HG03457 (cell line): ENCODE data around the gene CTTNBP2.

ENCODE experiments used
- ATAC-seq: cut with Tn5 transposase; IDR thresholded peaks from one replicate; pipeline ENCODE4 v1.9.1; 2021; ENCODE audit warnings: moderate number of reproducible peaks; ENCODE audit not compliant: unreplicated experiment

The CTTNBP2 gene

DNA sequence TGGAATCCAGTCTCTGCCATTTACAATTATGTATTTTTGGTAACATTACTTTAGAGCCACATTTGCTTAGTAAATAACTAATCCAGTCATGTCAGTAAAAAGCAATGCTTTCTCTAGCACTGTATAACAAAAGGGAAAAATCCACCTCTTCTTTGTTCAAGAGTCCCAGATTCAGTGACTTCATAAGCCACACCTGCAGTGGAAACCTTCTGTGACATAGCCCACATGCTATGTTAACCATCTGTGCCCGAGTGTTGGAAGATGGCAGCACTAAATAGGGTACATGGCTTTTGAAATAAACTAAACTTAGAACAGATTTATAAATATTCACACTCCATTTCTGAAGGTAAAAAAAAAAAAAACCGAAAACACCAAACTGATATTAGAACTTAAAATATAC, 83.0 kb downstream of the CTTNBP2 start:
- no peak for ATAC-seq

DNA sequence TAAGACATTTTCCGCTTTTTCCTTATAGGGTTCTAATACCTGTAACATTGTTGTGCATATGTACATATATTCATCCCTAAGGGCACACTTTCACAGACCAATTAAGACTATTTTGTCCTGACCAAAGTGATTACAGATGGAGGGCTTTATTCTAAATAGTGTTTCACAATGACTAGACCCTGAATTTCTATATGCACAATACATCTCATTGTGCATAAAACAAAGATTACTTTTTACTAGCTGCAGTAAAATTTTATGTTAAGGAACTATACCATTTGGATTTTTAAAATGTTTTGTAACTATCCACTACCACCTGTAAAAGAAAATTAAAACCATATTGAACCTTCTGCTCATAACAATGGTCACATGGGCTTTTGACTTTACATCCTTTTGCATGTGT, 87.8 kb downstream of the CTTNBP2 start:
- ATAC-seq: no peak

DNA sequence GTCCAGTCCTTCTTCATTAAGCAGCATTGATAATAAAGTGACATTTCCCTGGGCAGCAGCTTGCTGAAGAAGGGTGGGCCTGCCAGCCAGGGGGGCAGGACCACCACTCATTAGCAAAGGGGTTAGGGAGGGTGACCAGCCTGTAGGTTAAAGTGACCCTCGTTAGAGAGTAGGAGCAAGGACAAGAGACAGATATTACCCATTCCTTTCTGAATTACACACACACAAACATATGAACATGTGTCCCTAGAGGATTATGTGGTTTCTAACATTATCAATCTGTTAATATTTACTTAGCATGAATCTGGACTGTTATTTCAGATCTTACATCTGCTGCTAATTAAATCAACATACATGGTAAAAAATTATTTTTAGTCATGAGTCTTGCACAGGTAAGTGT, 88.9 kb downstream of the CTTNBP2 start:
- no peak for ATAC-seq

DNA sequence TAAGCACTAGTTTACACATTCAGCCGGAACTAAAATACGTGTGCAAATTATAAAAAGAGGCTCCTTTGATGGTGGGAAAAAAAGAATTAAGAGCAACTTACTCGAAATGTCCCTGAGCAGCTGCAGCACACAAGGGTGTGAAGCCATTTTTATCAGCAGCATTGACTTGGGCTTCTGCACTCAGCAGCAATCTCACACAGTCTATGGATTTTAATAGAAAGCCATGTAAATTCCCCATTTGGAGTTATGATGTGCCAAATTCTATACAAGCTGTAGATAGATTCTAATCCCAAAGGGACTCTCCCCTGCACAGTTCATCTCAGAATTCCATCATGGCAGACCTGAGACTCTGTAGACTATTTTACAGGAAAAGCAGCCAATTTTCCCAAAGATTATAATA, 90.5 kb downstream of the CTTNBP2 start:
- no peak for ATAC-seq

DNA sequence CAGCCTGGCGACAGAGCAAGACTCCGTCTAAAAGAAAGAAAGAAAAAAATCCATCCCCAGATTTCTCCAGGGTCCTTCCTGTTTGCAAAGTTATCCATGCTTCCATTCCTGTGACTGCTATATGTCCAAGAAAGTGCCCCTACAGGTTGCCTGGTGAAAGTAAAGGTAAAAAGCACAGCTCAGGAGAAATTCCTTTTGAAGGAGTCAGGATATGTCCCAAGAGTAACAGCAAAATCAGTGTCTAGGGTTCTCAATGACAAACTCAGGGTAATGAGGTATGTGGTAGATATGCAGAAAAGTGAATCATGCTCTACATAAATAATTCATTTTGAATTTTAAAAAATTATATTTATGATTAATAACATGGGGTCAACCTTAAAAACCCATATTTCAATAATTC, 91.5 kb downstream of the CTTNBP2 start:
- ATAC-seq: no peak

DNA sequence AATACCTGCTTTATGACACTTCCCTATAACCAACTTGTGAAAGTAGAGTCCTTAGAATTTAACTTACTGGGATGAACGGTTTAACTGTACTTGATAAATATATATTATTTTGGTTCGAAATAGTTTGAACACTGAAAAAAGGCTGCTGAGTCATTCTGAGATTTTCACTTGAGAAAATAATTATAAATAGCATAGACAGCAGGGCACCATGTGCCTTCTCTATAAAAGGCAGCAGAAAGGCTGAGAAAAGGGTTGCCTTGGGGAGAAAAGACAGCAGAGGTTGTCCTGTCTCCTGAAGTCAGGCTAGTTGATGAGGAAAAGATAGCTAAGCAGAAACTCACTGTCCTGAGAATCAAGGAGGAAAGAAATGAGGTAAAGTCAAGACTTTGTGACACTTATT, 92.4 kb downstream of the CTTNBP2 start:
- peak; percentile 76 for ATAC-seq

DNA sequence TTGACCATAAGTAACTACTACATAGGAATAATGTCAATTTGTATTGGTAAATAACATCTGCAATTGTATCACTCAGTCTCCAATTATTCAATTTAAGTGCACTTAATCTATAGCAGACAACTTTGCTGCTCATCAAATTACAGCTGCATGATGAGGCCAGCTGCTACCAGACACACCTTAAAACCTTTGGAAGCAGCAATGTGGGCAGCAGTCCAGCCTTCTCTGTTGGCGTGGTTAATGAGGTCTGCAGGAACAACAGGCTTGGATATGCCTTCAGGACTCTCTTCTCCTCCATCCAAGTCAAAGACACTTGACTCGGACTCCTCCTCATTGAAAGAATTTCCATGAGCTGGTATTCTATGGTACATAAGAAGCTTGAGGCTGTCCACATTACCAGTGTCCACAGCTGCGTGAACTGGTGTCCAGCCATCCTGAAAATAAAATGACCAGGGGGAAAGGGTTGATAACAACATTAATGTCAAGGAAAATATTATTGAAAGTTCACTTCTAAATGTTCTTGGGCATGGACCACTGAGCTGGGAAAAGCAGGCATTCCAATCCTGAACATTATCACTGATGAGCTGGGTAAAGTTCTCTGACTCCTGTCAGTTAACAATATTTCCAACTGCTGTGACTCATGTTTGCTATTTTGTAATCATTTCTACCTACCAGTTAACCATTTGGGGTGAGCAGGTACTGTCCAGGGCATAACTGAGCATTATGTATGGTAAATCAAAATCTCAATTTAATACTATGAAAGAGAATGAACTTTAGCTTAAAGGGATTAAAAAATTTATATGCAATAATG, 95.7 kb downstream of the CTTNBP2 start:
- no peak for ATAC-seq

DNA sequence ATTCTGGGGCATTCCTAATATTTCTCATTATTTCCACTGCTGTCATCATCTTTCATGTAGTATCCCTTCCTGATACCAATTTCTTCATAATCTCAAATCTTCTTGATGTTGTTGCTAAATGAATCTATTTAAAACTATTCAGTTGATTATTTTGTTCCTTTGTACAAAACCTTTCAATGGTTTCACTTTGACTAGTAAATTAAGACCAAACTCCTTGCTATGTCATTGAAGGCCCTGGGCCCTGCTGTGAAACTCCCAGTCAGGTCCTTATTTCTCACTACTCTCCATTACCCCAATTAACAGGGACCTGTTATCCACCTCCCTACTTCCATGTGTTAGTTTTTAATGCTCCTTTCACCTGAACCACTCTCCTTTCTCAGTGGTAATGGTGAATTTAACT, 97.0 kb downstream of the CTTNBP2 start:
- ATAC-seq: no peak

DNA sequence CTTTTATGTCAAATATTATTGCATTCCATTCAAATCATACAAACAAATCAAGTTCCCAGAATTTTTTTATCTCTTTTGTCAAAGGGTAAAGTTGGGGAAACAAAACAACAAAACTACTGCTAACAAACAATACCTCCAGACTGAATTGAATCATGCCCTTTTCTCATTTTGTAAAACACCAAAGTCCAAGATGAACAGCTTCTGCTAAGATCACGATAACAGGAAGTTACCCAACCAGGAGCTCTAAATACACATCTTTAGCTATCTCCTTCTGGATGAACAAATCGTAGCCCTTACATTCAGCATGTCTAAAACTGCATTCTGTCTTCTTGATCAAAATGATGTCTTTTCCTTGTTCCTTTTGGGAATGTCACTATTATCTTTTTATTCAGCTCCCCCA, 97.4 kb downstream of the CTTNBP2 start:
- no peak for ATAC-seq

DNA sequence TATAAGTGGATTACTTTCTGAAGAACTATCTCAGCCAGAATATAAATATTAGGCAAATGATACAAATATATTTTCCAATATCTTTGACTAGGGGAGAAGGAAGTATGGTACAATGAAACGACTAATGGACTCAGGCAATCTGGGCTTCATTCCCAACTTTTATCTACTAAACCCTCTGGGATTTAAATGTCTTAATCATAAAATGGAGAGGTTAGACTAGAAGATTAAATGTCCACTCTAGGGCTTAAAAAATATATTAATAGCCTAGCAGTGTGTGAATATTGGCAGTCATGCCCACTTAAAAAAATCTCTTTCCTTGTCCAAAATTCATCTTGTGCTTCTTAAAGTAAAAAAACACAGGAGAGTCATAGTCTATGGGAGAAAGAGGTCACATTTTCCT, 98.3 kb downstream of the CTTNBP2 start:
- no peak for ATAC-seq

DNA sequence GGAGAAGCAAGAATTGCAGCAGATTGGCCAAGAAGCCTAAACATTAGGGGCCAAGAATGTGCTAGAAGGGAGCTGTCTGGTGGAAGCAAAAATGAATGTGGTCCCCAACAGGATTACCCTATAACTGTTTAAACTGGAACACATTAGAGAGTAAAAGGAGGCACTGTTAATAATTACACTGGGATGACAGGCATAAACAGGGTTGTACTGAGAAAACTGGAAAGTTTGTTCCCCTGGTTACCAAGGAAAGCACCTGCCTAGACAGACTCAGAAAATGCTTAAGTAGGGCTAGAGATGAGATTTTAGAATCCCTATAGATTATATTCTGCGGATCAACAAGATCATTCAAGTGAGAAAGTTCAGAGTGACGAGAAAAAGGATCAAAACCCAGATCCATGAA, 100.8 kb downstream of the CTTNBP2 start:
- peak; percentile 56 for ATAC-seq

DNA sequence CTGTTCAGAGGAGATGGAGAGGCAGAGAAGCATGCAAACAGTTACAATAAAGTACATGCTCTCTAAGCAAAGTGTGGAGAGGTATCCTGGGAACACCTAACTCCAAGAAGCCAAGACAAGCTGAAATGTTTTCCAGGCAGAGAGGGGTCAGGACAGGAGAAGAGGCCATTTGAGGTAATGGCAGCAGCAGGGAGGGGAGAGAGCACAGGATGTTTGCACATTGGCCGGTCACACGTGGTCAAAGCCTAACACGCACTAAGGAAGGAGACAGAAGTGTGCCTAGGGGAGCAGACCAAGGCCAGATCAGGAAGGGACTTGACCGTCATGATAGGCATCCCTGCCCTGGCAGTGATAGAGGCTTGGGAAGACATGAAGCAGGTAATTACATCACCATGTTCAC, 101.5 kb downstream of the CTTNBP2 start:
- ATAC-seq: no peak

DNA sequence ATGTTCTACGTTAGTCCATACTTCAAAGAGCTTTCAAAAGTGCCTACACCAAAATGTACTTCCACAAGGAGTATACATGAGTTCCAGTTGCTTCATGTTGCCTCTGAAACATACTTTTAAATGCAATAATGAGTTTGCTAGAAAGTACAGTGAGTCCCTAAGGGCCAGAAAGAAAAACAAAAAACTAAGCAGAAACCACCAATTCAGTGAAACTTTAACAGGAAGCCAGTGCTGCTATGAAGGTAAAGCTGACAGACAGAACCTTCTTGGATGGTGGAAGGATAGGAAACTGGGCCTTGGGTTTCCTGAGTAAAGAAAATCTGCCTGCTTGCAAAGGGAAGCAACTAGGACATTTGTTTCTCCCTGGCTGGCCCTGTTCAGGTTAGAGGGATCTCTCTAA, 104.2 kb downstream of the CTTNBP2 start:
- no peak for ATAC-seq

DNA sequence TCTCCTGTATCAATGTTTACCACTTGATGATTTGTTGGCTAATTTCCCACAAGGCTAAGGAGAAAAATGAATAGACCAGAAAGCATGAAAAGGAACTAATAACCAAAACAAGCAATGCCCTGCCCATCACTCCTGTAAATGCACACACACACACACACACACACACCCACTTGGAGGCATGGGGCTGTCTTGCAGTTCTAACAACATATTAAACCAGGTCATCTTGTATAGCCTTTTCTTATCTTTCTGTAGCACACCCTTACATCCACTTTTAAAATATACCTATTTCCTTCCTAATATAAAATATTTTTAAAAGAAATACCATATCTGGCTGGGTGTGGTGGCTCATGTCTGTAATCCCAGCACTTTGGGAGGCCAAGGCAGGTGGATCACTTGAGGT, 105.3 kb downstream of the CTTNBP2 start:
- ATAC-seq: no peak

DNA sequence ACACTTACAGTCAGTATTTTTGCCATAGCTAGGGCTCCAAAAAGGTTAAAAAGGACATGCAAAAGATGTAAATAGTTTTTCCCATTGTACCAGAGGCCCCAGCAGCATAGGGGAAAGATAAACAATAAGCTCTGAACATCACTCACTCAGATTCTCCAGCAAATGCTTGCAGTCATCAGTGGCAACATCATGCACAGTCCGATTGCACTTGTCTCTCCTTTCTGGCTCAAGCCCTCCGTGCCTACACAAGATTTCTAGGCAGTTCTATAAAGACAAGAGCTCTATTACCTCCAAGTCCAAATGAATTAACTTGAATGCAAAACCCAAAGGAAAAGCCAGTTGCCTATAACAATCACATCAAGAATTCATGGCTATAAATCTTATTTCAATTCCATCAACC, 106.3 kb downstream of the CTTNBP2 start:
- no peak for ATAC-seq

DNA sequence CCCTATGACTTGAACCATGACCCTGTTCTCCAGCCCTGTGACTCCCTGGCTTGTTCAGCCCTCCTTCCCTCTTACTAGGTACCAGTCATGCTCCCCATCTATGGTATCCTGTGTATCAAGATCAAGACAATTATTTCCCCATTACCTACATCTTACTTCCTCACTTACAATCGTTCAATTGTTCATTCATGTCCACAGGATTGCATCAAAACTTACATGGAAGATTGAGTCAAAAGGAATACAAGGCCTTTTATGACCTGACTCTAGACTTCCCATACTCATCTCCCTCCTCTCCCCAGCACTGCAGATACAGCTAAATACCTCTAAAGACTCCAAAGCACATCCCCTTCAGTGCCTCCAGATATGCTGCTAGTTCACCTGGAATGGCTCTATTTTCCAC, 109.2 kb downstream of the CTTNBP2 start:
- no peak for ATAC-seq

DNA sequence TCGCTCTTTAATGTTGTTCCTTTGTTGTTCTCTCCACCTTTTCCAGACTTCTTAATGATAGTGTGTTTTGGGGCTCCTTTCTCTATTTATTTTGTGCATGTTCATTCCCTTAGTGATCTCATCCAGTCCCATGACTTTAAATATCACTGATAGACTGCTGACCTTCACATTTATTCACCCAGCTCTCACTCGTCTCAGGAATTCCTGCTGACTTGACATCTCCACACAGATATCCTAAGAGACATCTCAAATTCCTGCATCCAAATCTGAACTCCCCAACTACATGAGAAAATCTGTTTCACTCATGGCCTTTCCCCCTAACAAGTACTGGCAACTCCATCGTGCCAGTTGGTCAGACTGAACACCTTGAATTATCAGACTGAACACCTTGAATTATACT, 111.2 kb downstream of the CTTNBP2 start:
- no peak for ATAC-seq

DNA sequence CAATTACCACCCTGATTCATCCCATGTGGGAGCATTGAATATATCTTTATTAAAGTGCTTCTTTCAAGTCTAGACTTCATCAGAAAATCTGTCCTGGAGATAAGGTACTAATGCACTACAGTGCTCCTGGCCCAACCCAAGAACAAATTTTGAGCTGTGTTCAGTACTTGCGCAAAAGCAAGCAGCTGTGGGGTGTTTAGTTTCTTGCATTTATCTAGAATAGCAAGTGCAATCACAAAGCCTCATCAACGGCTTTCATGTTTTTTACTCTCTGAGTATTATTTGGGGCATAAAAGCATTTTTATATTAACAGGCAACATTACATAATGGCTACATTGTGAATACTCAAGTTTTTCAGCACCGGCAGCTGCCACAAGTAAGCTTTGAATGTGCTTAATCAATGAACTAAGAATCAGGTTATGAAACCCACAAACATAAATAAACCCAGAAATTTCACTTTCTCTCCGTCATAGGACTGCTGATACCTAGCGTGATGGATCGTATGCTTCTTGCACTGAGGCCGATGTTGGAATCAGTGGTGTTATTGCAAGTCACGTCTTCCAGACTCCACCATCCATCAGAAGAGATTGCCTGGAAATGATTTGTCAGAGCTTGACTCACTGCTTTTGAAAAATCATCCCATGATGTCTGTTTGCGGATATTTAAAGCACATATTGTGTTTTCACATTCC, 113.1 kb downstream of the CTTNBP2 start:
- no peak for ATAC-seq

DNA sequence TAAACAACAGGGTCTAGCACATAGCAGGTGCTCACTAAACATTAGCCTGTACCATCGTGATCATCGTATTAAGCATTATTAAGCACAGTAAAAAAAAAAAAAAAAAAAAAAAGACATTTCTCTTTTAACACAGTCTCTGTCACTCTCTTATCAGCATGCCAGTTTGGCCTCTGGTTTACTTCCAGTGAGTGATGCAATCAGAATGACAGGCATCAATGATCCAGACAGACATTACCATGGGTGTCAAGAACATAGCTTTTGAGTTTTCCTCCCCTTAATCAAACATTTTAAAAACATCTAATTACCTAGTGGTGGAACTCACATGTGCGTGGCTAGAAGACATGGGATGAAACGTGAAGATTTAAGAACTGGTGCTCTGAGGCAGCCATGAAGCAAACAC, 115.8 kb downstream of the CTTNBP2 start:
- ATAC-seq: no peak

DNA sequence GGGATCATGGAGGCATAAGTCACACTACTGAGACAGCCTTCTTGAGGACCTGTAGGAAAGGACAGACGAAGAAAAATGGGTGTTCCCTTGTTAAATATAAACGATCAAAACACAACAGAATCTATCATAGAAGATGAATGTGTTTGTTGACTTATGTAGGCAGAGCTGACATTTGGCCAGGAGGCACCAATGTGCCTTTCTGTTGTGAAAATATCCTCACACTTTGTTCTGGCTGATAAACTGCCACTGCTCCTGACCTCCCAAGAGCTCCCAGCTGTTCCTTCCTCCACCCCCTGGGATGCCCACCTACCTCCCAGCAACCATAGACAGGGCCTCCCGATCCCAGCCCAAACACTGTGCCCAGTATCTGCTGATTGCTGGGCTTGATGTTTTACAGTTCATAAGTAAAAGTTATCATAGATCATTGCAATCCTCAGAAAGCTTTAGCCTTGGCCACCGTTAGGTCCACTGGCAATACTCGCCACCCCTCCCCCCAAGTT, 116.6 kb downstream of the CTTNBP2 start:
- ATAC-seq: no peak

DNA sequence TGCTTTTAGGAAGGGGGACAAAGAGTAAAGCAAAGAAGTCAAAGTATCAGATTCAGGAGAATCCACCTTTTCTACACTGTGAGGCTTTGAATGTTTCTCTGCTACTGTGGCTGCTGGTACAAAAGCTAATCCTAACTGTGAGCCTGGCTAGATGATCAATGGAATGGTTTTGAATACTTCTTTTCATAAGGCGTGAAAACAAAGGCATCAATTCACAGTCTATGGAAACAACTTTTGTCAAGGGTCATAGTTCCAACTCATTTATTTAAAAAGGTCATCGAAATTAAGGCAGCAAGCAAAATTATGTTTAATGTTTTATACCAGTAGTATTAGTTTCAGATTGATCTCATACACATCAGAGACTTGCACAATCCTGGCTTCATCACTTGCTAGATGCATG, 118.1 kb downstream of the CTTNBP2 start:
- no peak for ATAC-seq

DNA sequence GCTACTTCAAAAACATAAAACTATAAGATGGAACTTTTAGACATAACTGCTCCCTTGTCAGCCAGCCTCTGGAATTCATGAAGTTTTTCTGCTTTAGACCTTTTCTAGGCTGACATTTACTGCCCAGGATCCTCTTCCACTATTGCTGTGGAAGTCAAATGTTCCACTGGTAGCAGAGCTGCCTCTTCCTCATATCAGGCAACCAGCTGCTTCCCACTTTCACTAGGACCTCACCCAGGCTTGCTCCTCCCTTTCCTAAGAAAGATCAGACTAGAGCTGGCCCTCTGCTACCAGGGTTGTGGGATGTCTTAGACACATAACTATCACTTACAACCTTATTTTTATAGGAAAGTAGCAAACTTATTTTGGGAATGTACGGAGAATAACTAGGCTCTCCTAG, 121.5 kb downstream of the CTTNBP2 start:
- no peak for ATAC-seq
